SK-N-SH (cell line): ENCODE measurements around the gene DENND1C. TPM values are rescaled to one million over a fixed set of nuclear protein-coding genes. Genes with fewer than 3 reads are reported as not detected.

ENCODE experiments used
- CTCF ChIA-PET: fragments of 300-600, 350-600 bp; formaldehyde crosslinking; extraction: SDS; loops from one replicate; lab custom pipeline; 2021; lab: Yijun Ruan, JAX
- POLR2A ChIA-PET: fragments of 350-600 bp; sonication (Branson Sonifier 250); formaldehyde crosslinking; extraction: SDS; loops from one replicate; lab custom pipeline; 2020; ENCODE audit warnings: antibody characterized with exemption, inconsistent platforms; lab: Yijun Ruan, JAX
- DNase-seq: peaks from one replicate; pipeline ENCODE4 v3.0.0; 2012
- H2AFZ ChIP-seq: fragments of 200-600 bp; sonication (generic); 2 replicates; pipeline ENCODE4 v1.8.1; 2016; ENCODE audit warnings: antibody characterized with exemption, mild to moderate bottlenecking, low read depth
- H3F3A ChIP-seq: fragments of 200-600 bp; sonication (generic); replicated peaks from 2 replicates; pipeline ENCODE3; 2016; ENCODE audit warnings: antibody characterized with exemption, mild to moderate bottlenecking; ENCODE audit not compliant: insufficient read depth
- H3K27ac ChIP-seq, 2 experiments: fragments of 200-500 bp in 1 of 2; fragments of 200-600 bp in 1 of 2; sonication (Bioruptor generic) in 1 of 2; sonication (generic), shearing (Covaris generic) in 1 of 2; 2 replicates each; pipeline versions ENCODE4 v1.5.1 to v1.6.1; 2014 to 2016; ENCODE audit warnings: low read depth in 2 of 2, inconsistent platforms in 1 of 2, low read length in 1 of 2, mild to moderate bottlenecking in 1 of 2, mixed read lengths in 1 of 2
- H3K27me3 ChIP-seq: fragments of 200-600 bp; sonication (generic), shearing (Covaris generic); 2 replicates; pipeline ENCODE4 v1.6.1; 2016; ENCODE audit warnings: mixed run types; ENCODE audit not compliant: insufficient read depth
- H3K36me3 ChIP-seq, 2 experiments: fragments of 200-500 bp in 1 of 2; fragments of 200-600 bp in 1 of 2; sonication (Bioruptor generic) in 1 of 2; sonication (generic) in 1 of 2; replicated peaks in 1 of 2; 2 replicates each; pipeline versions ENCODE3 to v1.5.1; 2014 to 2016; ENCODE audit warnings: low read length in 1 of 2, mild to moderate bottlenecking in 1 of 2; ENCODE audit not compliant: insufficient read depth in 2 of 2, control insufficient read depth in 1 of 2
- H3K4me1 ChIP-seq, 2 experiments: fragments of 200-500 bp in 1 of 2; fragments of 200-600 bp in 1 of 2; sonication (Bioruptor generic) in 1 of 2; sonication (generic), shearing (Covaris generic) in 1 of 2; 2 replicates each; pipeline versions ENCODE4 v1.5.1 to v1.6.1; 2014 to 2016; ENCODE audit warnings: low read depth in 1 of 2, low read length in 1 of 2, mixed run types in 1 of 2; ENCODE audit not compliant: insufficient read depth in 2 of 2, control insufficient read depth in 1 of 2
- H3K4me2 ChIP-seq: fragments of 200-600 bp; sonication (generic), shearing (Covaris generic); 2 replicates; pipeline ENCODE4 v1.6.1; 2017; ENCODE audit warnings: mixed run types
- H3K4me3 ChIP-seq, 2 experiments: fragments of 200-500 bp in 1 of 2; fragments of 200-600 bp in 1 of 2; sonication (Bioruptor generic) in 1 of 2; sonication (generic), shearing (Covaris generic) in 1 of 2; 2 replicates each; pipeline versions ENCODE4 v1.5.1 to v1.8.1; 2014 to 2016; ENCODE audit warnings: low read depth in 2 of 2, inconsistent platforms in 1 of 2, low read length in 1 of 2, mild to moderate bottlenecking in 1 of 2, mixed read lengths in 1 of 2, moderate library complexity in 1 of 2
- H3K79me2 ChIP-seq: fragments of 200-600 bp; sonication (generic); 2 replicates; pipeline ENCODE4 v1.8.1; 2017; ENCODE audit warnings: mild to moderate bottlenecking; ENCODE audit not compliant: insufficient read depth
- H3K9ac ChIP-seq: fragments of 200-600 bp; sonication (generic); 2 replicates; pipeline ENCODE4 v1.6.1; 2017; ENCODE audit warnings: mixed run types
- H3K9me2 ChIP-seq: fragments of 200-600 bp; sonication (generic); 2 replicates; pipeline ENCODE4 v1.6.1; 2017; ENCODE audit warnings: mixed run types
- H3K9me3 ChIP-seq: fragments of 200-600 bp; sonication (generic); 2 replicates; pipeline ENCODE4 v1.6.1; 2017; ENCODE audit warnings: mixed run types, mild to moderate bottlenecking, moderate library complexity
- H4K20me1 ChIP-seq: fragments of 200-600 bp; sonication (generic); 2 replicates; pipeline ENCODE4 v1.6.1; 2017; ENCODE audit warnings: mild to moderate bottlenecking, mixed run types; ENCODE audit not compliant: insufficient read depth
- EP300 ChIP-seq, 2 experiments: IDR thresholded peaks; 2 replicates each; pipeline versions ENCODE4 v1.4.0 to v1.6.1; 2012; ENCODE audit warnings: borderline replicate concordance in 1 of 2, low read depth in 1 of 2, low read length in 1 of 2
- FOXM1 ChIP-seq: IDR thresholded peaks from 2 replicates; pipeline ENCODE4 v1.4.0; 2012; ENCODE audit warnings: low read depth, mild to moderate bottlenecking
- JUND ChIP-seq: IDR thresholded peaks from 2 replicates; pipeline ENCODE4 v1.4.0; 2012
- MAX ChIP-seq: IDR thresholded peaks from 2 replicates; pipeline ENCODE4 v1.4.0; 2012; ENCODE audit warnings: low read depth
- MEF2A ChIP-seq: IDR thresholded peaks from 2 replicates; pipeline ENCODE4 v1.4.0; 2012; ENCODE audit warnings: low read depth, borderline replicate concordance
- MXI1 ChIP-seq: IDR thresholded peaks from 2 replicates; pipeline ENCODE4 v1.6.1; 2012; ENCODE audit warnings: mild to moderate bottlenecking, low read depth, low read length, improper control_type of control experiment
- NFIC ChIP-seq: IDR thresholded peaks from 2 replicates; pipeline ENCODE4 v1.4.0; 2012; ENCODE audit warnings: borderline replicate concordance
- PBX3 ChIP-seq: IDR thresholded peaks from 2 replicates; pipeline ENCODE4; 2012
- REST ChIP-seq: IDR thresholded peaks from 2 replicates; pipeline ENCODE4 v1.6.1; 2012; ENCODE audit warnings: mild to moderate bottlenecking, low read depth, low read length, moderate library complexity
- RFX5 ChIP-seq: IDR thresholded peaks from 2 replicates; pipeline ENCODE4 v1.6.1; 2012; ENCODE audit warnings: mild to moderate bottlenecking, improper control_type of control experiment, low read length
- RXRA ChIP-seq: IDR thresholded peaks from 2 replicates; pipeline ENCODE4 v1.4.0; 2012; ENCODE audit warnings: low read depth, mild to moderate bottlenecking, borderline replicate concordance
- TAF1 ChIP-seq: IDR thresholded peaks from 2 replicates; pipeline ENCODE4 v1.6.1; 2012; ENCODE audit warnings: low read depth, mild to moderate bottlenecking, low read length, moderate library complexity, borderline replicate concordance
- TCF12 ChIP-seq: IDR thresholded peaks from 2 replicates; pipeline ENCODE4 v1.4.0; 2012
- USF2 ChIP-seq: fragments of 150-350 bp; IDR thresholded peaks from 2 replicates; pipeline ENCODE4 v1.6.1; 2017; ENCODE audit warnings: antibody characterized with exemption, low read length, low read depth, borderline replicate concordance
- ZBTB33 ChIP-seq: IDR thresholded peaks from 2 replicates; pipeline ENCODE4 v1.4.0; 2012; ENCODE audit warnings: low read depth, borderline replicate concordance
- WGBS: methylation state at CpG from one replicate; pipeline ENCODE4 v1.1.6; 2017; ENCODE audit warnings: low lambda C conversion rate; 5-methylcytosine and 5-hydroxymethylcytosine counted together
- polyA plus RNA-seq, 3 experiments: library from polyadenylated mRNA; depleted of rRNA; stranded (reverse); fragments of >200 nt; gene quantifications; 2 replicates each; pipeline ENCODE4 v1.2.3, GENCODE V29; 2012

The DENND1C gene
- polyA plus RNA-seq, 1 of the 3 experiments (the other 2 are of a cell fraction): 0.05 TPM

GRCh38 chr19:6433165-6433564, 48.4 kb downstream of the DENND1C start:
- Histone ChIP-seq H3K4me3 (no peak overlapping the region), H3K9me2 (no peaks in the 10 kb centered on the region), H3K27ac (no peak overlapping the region), H3K27me3 (no peaks in the 10 kb centered on the region), H3F3A (no peaks in the 10 kb centered on the region), H2AFZ (no peak overlapping the region), H3K4me2 (no peak overlapping the region), H3K9ac (no peak overlapping the region), H4K20me1 (no peaks in the 10 kb centered on the region), H3K4me1 (no peaks in the 10 kb centered on the region), H3K79me2 (no peaks in the 10 kb centered on the region), H3K9me3 (no peaks in the 10 kb centered on the region), H3K36me3 (no peaks in the 10 kb centered on the region)
- ChIA-PET CTCF (interaction anchor here (0.6 kb wide), 1 partner anchor 37 kb away, joined by 3 read pairs; no protein-coding TSS in a partner anchor), POLR2A (no interaction called here)
- 97% methylated on average over 4 of the region's 11 CpGs for WGBS
- TF ChIP-seq PBX3 (no peak), USF2 (no peak), JUND (no peak), RXRA (no peak), TAF1 (no peak), TCF12 (no peak), MXI1 (no peak), EP300 (IDR thresholded peaks at IDR 0.05; ENCODE audit: borderline replicate concordance in 1 of 2, low read depth in 1 of 2, low read length in 1 of 2) (no peak), RFX5 (no peak), MEF2A (no peak), FOXM1 (no peak), REST (no peak), MAX (no peak), NFIC (no peak), ZBTB33 (no peak)
- DNase-seq: no peak
